Measurements from ENCODE around the gene TRIP4. TPM values are rescaled to one million over a fixed set of nuclear protein-coding genes. Genes with fewer than 3 reads are reported as not detected.

Gene TRIP4
- polyA plus RNA-seq, 2 of the 4 experiments (the other 2 are of a cell fraction), result 24.8 to 34.9 TPM

GRCh38 chr15:64466408-64467141 is 78.9 kb downstream of the TRIP4 start:
- WGBS (ENCODE audit: missing lambda C conversion rate), result 68% methylated on average over 4 of the region's 4 CpGs
- Histone ChIP-seq H3K27ac (peak overlapping the region in 1 of 2 experiments; percentile 10; a peak in 1 of 6 replicates), H3K9me3 (no peaks in the 10 kb centered on the region), H3K4me2 (no peak overlapping the region), H3K4me1 (peaks cover 40% of the 10 kb centered on the region), H3K4me3 (no peak overlapping the region)
- FAIRE-seq (no peak), ATAC-seq (no peak), DNase-seq (ENCODE audit: low read depth in 1 of 2, low spot score in 1 of 2) (no peak)
- TF ChIP-seq CEBPB (IDR thresholded peaks at IDR 0.05) (no peak), HDAC2 (IDR thresholded peaks at IDR 0.05) (no peak), KDM1A (IDR thresholded peaks at IDR 0.05; ENCODE audit: low read depth) (no peak), CBX2 (IDR thresholded peaks at IDR 0.05; ENCODE audit: borderline replicate concordance, low read depth) (no peak), ZC3H11A (IDR thresholded peaks at IDR 0.05) (no peak), MYC (IDR thresholded peaks at IDR 0.05; ENCODE audit: borderline replicate concordance, low read length) (no peak)
- TF ChIP-seq, protein P1, sequence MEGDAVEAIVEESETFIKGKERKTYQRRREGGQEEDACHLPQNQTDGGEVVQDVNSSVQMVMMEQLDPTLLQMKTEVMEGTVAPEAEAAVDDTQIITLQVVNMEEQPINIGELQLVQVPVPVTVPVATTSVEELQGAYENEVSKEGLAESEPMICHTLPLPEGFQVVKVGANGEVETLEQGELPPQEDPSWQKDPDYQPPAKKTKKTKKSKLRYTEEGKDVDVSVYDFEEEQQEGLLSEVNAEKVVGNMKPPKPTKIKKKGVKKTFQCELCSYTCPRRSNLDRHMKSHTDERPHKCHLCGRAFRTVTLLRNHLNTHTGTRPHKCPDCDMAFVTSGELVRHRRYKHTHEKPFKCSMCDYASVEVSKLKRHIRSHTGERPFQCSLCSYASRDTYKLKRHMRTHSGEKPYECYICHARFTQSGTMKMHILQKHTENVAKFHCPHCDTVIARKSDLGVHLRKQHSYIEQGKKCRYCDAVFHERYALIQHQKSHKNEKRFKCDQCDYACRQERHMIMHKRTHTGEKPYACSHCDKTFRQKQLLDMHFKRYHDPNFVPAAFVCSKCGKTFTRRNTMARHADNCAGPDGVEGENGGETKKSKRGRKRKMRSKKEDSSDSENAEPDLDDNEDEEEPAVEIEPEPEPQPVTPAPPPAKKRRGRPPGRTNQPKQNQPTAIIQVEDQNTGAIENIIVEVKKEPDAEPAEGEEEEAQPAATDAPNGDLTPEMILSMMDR (IDR thresholded peaks at IDR 0.05), result no peak
- CTCF ChIA-PET, result interaction anchor here (0.5 to 2.0 kb wide), 6 partner anchors 22 to 262 kb away, joined by 3 to 7 read pairs (median 4); no protein-coding TSS in a partner anchor
- POLR2A ChIA-PET, result no interaction called here

DNA sequence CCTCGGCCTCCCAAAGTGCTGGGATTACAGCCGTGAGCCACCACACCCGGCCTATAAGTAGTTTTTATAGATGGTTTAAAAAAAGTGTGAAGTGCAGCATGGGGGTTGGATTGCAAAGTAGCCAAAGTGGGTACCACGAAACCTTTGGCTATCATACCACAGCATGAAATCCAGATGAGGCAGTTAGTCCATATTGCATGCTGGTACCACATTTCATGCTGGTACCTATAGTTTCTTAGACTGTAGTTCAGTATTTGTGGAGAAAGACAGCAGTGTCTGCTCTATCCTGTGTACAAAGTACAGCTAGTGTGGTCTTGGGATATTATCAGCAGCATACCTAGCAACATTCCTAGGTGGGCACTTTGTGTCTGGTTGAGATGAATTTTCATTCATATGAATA is 84.5 kb downstream of the TRIP4 start:
- peaks cover 6% of the 10 kb centered on the region; the same call in 1 of the 3 replicates for H3K4me1 ChIP-seq
- 90% methylated on average over 4 of the region's 4 CpGs for WGBS (ENCODE audit: missing lambda C conversion rate)
- no peak overlapping the region for H3K4me3 ChIP-seq
- no peak overlapping the region for H3K4me2 ChIP-seq
- no peak for TF ChIP-seq CEBPB (IDR thresholded peaks at IDR 0.05)
- no peaks in the 10 kb centered on the region for H3K9me3 ChIP-seq
- H3K27ac ChIP-seq, result no peak overlapping the region
- ATAC-seq (peak in 1 of 2 experiments; percentile 24; a peak in 2 of 6 replicates), FAIRE-seq (no peak), DNase-seq (ENCODE audit: low read depth in 1 of 2, low spot score in 1 of 2) (no peak)
- ChIA-PET POLR2A (no interaction called here), CTCF (interaction anchor here (0.7 to 1.5 kb wide), 3 partner anchors 13 to 248 kb away, joined by 3 to 7 read pairs (median 3); no protein-coding TSS in a partner anchor)

GRCh38 chr15:64474846-64475245 is 87.2 kb downstream of the TRIP4 start:
- Histone ChIP-seq H3K4me2 (no peak overlapping the region), H3K27ac (no peak overlapping the region), H3K4me3 (no peak overlapping the region), H3K9me3 (no peaks in the 10 kb centered on the region), H3K4me1 (peaks cover 7% of the 10 kb centered on the region; the same call in 1 of the 3 replicates)
- FAIRE-seq, result no peak
- whole genome bisulfite sequencing (ENCODE audit: missing lambda C conversion rate), result 86% methylated on average over 2 of the region's 2 CpGs
- ChIA-PET CTCF (no interaction called here), POLR2A (no interaction called here)
- ATAC-seq, result no peak
- TF ChIP-seq NR3C1 (IDR thresholded peaks at IDR 0.05) (no peak), KDM1A (IDR thresholded peaks at IDR 0.05; ENCODE audit: low read depth) (no peak), HOXB13 (CRISPR knock-in tag; IDR thresholded peaks at IDR 0.05; ENCODE audit: low read depth) (no peak), SMC3 (IDR thresholded peaks at IDR 0.05) (no peak), FOSB (CRISPR knock-in tag; IDR thresholded peaks at IDR 0.05) (no peak), RFX5 (IDR thresholded peaks at IDR 0.05) (no peak), ZNF302 (CRISPR knock-in tag; IDR thresholded peaks at IDR 0.05) (no peak), JUNB (IDR thresholded peaks at IDR 0.05) (no peak), BHLHE40 (IDR thresholded peaks at IDR 0.05; ENCODE audit: low read depth, low read length) (no peak), EHF (CRISPR knock-in tag; IDR thresholded peaks at IDR 0.05) (no peak), CEBPB (IDR thresholded peaks at IDR 0.05) (no peak)
- TF ChIP-seq, protein P2, sequence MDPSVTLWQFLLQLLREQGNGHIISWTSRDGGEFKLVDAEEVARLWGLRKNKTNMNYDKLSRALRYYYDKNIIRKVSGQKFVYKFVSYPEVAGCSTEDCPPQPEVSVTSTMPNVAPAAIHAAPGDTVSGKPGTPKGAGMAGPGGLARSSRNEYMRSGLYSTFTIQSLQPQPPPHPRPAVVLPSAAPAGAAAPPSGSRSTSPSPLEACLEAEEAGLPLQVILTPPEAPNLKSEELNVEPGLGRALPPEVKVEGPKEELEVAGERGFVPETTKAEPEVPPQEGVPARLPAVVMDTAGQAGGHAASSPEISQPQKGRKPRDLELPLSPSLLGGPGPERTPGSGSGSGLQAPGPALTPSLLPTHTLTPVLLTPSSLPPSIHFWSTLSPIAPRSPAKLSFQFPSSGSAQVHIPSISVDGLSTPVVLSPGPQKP (IDR thresholded peaks at IDR 0.05; ENCODE audit: low read depth, low read length), result no peak
- TF ChIP-seq, protein P3, sequence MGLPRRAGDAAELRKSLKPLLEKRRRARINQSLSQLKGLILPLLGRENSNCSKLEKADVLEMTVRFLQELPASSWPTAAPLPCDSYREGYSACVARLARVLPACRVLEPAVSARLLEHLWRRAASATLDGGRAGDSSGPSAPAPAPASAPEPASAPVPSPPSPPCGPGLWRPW (IDR thresholded peaks at IDR 0.05), result no peak
- DNase-seq (ENCODE audit: low read depth in 1 of 2, low spot score in 1 of 2), result no peak
